ENCODE results near the gene NPC2.
A peak's percentile ranks its signal among the peaks of the same experiment; 100 is the strongest.
"Not testable (repeated sequence)": the region's sequence is repeated elsewhere in the genome, so short reads cannot be mapped to it uniquely, and the experiment has no call there.

The NPC2 gene

DNA sequence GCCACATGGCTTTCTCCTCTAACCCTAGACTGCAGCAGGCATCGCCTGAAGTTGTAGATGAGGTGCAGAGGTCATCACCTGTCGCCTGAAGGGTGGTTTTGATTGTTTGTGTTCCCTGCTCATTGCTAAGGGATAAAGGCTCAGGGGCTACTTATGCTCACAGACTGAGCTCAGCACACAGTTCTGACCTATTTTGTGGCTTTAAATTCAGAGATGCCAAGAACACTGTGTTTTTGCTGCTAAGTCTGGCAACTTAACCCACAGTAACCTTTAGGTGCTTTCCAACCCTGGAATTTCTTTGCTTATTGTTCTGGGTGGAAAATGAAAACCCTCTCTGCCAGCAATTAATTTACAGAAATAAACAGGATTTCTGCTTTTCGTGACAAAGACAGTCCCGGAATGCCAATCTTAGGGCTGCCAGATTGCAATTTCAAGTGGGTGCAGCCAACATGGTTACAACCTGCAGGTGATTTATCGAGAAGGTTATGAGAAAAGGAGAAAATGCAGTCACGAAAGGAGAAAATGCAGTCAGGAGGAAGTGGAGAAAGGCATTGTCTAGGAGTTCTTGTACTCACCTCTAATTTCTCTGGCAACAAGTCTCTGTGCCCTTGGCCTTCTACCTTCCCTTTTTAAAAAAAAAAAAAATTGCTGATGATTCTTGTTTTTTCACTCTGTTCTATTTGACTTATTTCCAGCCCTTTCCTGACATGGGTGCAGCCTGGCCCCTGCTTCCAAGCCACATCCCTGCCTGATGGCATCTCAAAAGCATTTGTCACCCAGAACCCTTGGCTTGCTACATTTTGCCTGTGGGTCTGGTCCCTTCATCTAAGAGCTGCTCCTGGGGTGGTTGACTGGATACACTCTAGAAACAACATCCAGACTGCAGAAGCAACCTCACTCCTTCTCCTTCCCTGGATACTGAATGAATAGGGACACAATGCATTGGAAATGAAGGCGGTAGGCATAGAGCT is 23.3 kb downstream of the NPC2 start:
- peak; percentile 13 for DNase-seq (ENCODE audit: low spot score)

- DNase-seq (ENCODE audit: low spot score), result no peak
Observed at GRCh38 chr14:74468513-74468912, 24.6 kb downstream of the NPC2 start.

DNA sequence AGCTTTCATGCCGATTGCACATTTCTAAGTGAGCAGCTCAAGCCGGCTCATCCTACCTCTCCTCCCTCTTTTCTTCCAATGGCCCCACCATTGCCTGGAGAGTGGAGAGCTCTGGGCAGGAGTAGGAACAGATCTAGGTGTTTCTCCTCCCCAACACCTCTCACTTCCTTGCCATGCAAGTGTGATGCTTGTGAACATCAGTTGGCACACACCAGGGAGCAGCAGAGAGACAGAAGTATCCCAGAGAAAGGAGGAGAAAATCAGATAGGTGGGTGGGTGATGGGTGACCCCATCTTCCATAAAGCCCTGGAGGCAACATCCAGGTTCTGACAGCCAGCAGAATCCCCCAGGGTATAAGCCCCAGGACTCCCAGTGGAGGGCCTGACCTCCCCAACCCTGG is 27.8 kb downstream of the NPC2 start:
- no peak for DNase-seq (ENCODE audit: low spot score)

DNA sequence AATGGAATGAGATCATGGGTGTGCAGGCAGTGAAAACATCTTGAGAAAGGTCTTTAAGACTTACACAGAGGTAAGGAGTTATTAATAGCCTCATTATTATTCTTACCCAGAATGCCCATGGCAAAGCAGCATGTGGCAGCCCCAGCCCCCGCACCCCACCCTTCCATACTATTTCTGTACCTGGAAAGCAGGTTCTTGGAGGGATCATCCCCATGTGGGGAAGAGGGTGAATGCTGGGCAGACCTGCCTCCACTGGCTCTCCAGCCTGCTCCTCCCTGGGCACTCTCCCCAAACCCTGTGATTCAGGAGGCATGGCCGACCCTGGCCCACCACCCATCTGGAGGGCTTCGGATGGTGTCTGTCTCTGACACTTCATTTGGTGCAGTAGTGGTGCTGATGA is 28.3 kb downstream of the NPC2 start:
- no peak for DNase-seq (ENCODE audit: low spot score)

- DNase-seq (ENCODE audit: low spot score), result no peak
Observed at GRCh38 chr14:74463697-74464096, 29.4 kb downstream of the NPC2 start.

- no peak for DNase-seq (ENCODE audit: low spot score)
Observed at GRCh38 chr14:74462993-74463392, 30.1 kb downstream of the NPC2 start.

DNA sequence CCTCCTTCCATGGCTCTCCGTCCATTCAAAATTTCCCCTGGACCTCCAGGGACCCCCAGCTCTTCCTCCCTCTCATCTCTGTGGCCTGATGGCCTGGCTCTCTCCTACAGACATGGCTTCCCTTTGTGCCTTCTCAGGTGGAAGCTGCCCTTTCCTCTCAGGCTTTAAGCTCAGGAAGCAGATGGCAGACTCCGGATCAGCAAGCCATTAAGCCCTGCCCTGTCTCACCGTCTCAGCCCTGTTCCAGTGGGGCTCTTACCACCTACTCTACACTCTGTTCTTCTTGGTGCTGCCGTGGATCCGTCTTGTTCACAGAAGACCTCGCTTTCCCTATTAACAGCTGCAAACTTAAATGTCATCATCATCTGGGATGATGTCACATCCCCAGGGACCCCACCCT is 33.1 kb downstream of the NPC2 start:
- DNase-seq (ENCODE audit: low spot score), result no peak

DNA sequence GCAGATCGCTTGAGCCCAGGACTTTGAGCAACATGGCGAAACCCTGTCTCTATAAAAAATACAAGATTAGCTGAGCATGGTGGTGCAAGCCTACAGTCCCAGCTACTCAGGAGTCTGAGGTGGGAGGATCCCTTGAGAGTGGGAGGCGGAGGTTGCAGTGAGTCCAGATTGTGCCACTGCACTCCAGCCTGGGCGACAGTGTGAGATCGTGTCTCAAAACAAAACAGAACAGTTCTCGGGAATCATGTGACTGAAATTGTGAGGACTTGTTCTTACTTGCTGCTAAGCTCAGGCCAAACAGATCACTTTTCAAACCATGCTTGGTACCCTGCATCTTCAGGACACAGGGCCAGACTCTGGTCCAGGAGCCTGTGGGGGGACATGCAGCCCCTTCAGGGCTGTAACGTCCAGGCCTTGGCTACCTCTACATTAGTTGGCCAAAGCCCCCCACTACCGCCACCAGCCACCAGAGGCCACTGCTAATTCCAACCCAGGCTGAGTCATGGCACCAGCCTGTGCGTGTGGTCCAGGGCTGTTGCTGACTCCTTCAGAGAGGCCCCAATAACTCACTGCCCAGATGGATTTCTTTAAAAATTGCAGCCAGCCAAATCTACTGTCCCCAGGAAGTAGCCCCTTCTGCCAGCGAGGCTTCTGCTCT is 33.7 kb downstream of the NPC2 start:
- DNase-seq (ENCODE audit: low spot score), result peak; percentile 90

GRCh38 chr14:74457565-74457895 is 35.6 kb downstream of the NPC2 start:
- no peak for DNase-seq (ENCODE audit: low spot score)

DNA sequence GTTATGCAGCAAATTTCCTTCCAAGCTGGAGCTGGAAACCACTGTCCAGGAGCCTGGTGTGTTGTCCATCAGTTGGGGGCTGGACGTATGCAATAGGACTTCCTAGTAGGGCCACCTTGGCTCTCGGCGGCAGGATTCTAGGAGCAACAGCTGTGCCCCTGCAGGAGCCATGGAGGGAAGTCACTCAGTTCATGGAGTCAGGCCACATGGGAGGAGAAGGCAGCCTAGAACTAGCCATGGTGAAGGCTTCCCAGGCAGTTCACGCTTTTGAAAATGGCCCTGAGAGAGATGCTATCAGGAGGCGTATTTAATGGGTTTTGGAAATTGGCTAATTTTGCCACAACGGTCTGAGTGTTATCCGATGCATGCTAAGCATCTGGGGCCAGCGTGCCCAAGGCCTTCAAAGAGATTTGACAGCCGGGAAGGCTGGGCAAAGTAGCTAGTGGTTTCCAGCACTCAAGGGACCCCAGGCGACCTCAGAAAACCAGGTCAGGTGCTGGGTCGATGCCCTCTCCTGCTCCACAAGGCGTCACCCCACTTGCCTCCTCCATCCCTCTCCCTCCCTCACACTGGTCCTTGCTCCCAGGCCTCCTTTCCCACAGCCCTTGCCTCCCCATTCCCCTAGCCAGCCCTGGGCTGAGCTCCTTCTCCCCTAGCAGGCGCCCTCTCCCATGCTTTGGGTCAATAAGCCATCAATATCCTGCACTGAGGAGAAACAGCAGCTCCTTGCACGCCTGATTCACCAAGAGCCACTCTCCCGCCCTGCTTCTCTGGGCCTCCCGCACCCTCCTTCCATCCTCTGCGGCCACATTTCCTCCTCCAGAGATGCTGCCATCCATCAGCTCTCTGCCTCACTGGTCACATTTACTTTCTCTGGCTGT is 36.2 kb downstream of the NPC2 start:
- no peak for DNase-seq (ENCODE audit: low spot score)

DNA sequence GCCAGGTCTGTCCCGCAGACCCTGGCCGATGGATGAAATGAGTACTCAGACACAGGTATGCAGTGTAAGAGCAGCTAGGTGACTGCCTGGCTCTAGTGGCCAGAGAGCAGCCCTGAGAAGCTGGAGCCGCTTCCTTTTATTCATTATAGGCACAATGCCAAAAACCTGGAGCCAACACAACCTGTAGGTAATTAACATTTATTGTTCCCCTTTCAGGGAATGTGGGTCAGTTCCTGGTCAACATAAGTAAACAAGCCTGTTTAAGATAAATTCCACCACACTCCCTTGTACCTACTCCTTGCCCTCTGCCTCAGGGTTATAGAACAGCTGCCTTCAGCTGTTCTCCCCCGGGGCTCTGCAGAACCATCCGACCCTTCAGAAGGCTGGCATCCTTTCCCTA is 38.7 kb downstream of the NPC2 start:
- not testable (repeated sequence) for DNase-seq (ENCODE audit: low spot score)

- DNase-seq (ENCODE audit: low spot score), result no peak
Observed at GRCh38 chr14:74444866-74445265, 48.2 kb downstream of the NPC2 start.

DNA sequence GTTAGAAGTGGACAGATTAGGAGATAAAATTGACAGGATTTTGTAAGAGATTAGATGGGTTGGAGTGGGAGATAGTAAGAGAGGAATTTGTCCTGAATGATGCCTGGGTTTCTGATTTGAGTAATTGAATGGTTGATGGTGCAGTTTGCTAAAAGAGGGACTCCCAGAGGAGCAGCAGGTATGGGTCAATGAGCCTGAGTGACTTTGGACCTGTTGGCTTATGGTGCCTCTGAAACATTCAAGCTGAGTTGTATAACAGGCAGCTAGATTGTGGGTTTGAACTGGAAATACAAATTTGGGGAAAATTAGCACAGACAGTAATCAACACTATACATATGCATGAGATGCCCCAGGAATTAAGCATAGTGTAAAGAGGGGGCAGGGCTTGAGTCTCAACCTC is 50.3 kb downstream of the NPC2 start:
- no peak for DNase-seq (ENCODE audit: low spot score)

- no peak for DNase-seq (ENCODE audit: low spot score)
Observed at GRCh38 chr14:74441113-74441512, 52.0 kb downstream of the NPC2 start.

- DNase-seq (ENCODE audit: low spot score), result no peak
Observed at GRCh38 chr14:74438351-74438915, 54.7 kb downstream of the NPC2 start.

GRCh38 chr14:74437496-74438053 is 55.5 kb downstream of the NPC2 start:
- no peak for DNase-seq (ENCODE audit: low spot score)

DNA sequence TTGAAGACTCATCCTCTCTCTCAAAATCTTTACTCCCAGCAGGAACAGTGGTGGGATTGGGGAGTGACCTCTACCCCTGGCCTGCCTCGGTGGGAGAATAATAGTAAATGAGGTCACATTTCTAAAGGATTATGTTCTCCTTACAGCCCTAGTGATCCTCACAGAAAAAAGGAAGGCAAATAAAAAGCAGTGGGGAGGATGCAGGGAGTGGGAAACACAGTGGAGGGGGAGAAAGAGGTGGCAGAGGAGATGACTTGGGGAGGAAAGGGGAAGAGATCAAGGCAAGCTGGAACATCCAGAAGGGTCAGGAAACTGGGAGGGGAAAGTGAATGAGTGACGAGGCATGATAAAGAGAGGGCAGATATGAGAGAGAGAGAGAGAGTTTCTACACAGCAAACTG is 58.8 kb downstream of the NPC2 start:
- DNase-seq (ENCODE audit: low spot score), result no peak

GRCh38 chr14:74429991-74430390 is 63.1 kb downstream of the NPC2 start:
- no peak for DNase-seq (ENCODE audit: low spot score)

Data from AG08395 (cell line).